ENCODE results near the gene RASAL3. TPM values are rescaled to one million over a fixed set of nuclear protein-coding genes. Genes with fewer than 3 reads are reported as not detected.
"Not testable (repeated sequence)": the region's sequence is repeated elsewhere in the genome, so short reads cannot be mapped to it uniquely, and the experiment has no call there.

The RASAL3 gene
- total RNA-seq, 2 experiments from 2014 or later: 174 to 179 TPM

GRCh38 chr19:15488489-15489226 lies 24.3 kb upstream of the RASAL3 start:
- DNase-seq: no peak
- Mint-ChIP-seq H3K27ac (no peak overlapping the region), H3K36me3 (ENCODE audit: low read depth) (peaks cover 6% of the 10 kb centered on the region), H3K4me3 (no peak overlapping the region), H3K4me1 (peaks cover 5% of the 10 kb centered on the region), H3K9me3 (peaks cover 7% of the 10 kb centered on the region), H3K27me3 (peaks cover 10% of the 10 kb centered on the region)
- ChIA-PET POLR2A (no interaction called here), CTCF (no interaction called here)

GRCh38 chr19:15487038-15487437 lies 22.7 kb upstream of the RASAL3 start:
- Mint-ChIP-seq H3K4me3 (no peak overlapping the region), H3K4me1 (peaks cover 12% of the 10 kb centered on the region), H3K27me3 (peaks cover 5% of the 10 kb centered on the region), H3K9me3 (peaks cover 7% of the 10 kb centered on the region), H3K27ac (no peak overlapping the region), H3K36me3 (ENCODE audit: low read depth) (peaks cover 6% of the 10 kb centered on the region)
- ChIA-PET CTCF (interaction anchor here (0.6 kb wide), 1 partner anchor 68 kb away, joined by 3 read pairs; no protein-coding TSS in a partner anchor), POLR2A (no interaction called here)
- DNase-seq: no peak

DNA sequence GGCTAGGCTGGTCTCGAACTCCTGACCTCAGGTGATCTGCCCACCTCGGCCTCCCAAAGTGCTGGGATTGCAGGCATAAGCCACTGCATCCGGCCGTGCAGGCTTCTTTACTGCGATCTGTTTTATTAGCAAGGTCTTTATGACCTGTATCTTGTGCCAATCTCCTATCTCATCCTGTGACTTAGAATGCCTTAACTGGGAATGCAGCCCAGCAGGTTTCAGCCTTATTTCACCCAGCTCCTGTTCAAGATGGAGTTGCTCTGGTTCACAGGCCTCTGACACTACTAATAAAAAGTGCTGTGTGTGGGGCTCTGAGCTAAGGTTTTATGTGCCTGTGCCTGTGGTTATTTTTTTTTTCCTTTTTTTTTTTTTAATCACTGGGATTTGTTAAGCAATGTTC lies 21.4 kb upstream of the RASAL3 start:
- H3K4me3 Mint-ChIP-seq; H3K36me3 Mint-ChIP-seq (ENCODE audit: low read depth); H3K27ac Mint-ChIP-seq; DNase-seq; CTCF ChIA-PET; H3K9me3 Mint-ChIP-seq; H3K27me3 Mint-ChIP-seq: not testable (repeated sequence)
- POLR2A ChIA-PET: interaction anchor here (1.0 kb wide), 1 partner anchor 52 kb away, joined by 3 read pairs; no protein-coding TSS in a partner anchor
- peaks cover 13% of the 10 kb centered on the region for H3K4me1 Mint-ChIP-seq

GRCh38 chr19:15480996-15481395 lies 16.7 kb upstream of the RASAL3 start:
- ChIA-PET POLR2A (interaction anchor here (0.5 to 3.3 kb wide), 4 partner anchors 14 to 70 kb away, joined by 3 to 14 read pairs (median 3); no protein-coding TSS in a partner anchor), CTCF (interaction anchor here (1.1 kb wide), 1 partner anchor 96 kb away, joined by 3 read pairs; no protein-coding TSS in a partner anchor)
- not testable (repeated sequence) for H3K36me3 Mint-ChIP-seq (ENCODE audit: low read depth); H3K9me3 Mint-ChIP-seq; H3K27ac Mint-ChIP-seq; DNase-seq; H3K4me3 Mint-ChIP-seq; H3K27me3 Mint-ChIP-seq
- peaks cover 35% of the 10 kb centered on the region for H3K4me1 Mint-ChIP-seq

GRCh38 chr19:15479391-15480345 lies 15.3 kb upstream of the RASAL3 start, which contains the start of gene PGLYRP2:
Gene PGLYRP2 (minus strand): TSS chr19:15479501. CDS start chr19:15479371, 130 bp downstream.
- Mint-ChIP-seq H3K9me3 (no peaks in the 10 kb centered on the region), H3K36me3 (ENCODE audit: low read depth) (no peaks in the 10 kb centered on the region), H3K4me3 (no peak within 1 kb of the TSS), H3K27ac (no peak within 1 kb of the TSS), H3K27me3 (peaks cover 3% of the 10 kb centered on the region), H3K4me1 (peaks cover 35% of the 10 kb centered on the region)
- ChIA-PET POLR2A (interaction anchor here (0.9 to 3.3 kb wide), 3 partner anchors 13 to 16 kb away, joined by 3 to 14 read pairs (median 5); no protein-coding TSS in a partner anchor), CTCF (interaction anchor here (1.8 kb wide), 1 partner anchor 60 kb away, joined by 6 read pairs; no protein-coding TSS in a partner anchor)
- DNase-seq: no peak

- H3K27ac Mint-ChIP-seq: no peak overlapping the region
- no peak overlapping the region for H3K4me3 Mint-ChIP-seq
- H3K9me3 Mint-ChIP-seq: no peaks in the 10 kb centered on the region
- peaks cover 33% of the 10 kb centered on the region for H3K4me1 Mint-ChIP-seq
- no peaks in the 10 kb centered on the region for H3K27me3 Mint-ChIP-seq
- H3K36me3 Mint-ChIP-seq (ENCODE audit: low read depth): no peaks in the 10 kb centered on the region
- POLR2A ChIA-PET: no interaction called here
- no peak for DNase-seq
- CTCF ChIA-PET: no interaction called here
These were observed 12.0 kb upstream of the RASAL3 start for GRCh38 chr19:15476325-15476724.

DNA sequence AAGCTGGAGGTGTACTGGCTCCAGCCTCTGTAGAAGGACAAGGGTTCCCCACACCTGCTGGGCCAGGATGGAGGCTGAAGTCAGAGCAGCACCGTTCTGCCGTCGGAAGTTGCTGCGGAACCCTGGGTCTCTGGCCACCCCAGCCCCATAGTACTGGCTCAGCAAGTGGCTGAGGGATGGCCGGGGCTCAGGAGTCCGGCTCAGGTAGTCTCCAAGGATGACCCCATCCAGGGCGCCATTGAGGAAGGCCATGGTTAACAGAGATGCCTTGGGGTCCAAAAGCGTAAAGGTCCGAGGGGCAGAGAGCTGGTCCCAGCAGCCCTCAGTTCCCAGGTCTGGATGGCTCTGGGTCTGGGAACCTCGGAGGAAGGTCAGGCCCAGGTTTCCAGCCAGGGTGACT lies 11.3 kb upstream of the RASAL3 start:
- Mint-ChIP-seq H3K9me3 (no peaks in the 10 kb centered on the region), H3K27me3 (no peaks in the 10 kb centered on the region), H3K4me1 (peaks cover 33% of the 10 kb centered on the region), H3K27ac (no peak overlapping the region), H3K4me3 (no peak overlapping the region), H3K36me3 (ENCODE audit: low read depth) (no peaks in the 10 kb centered on the region)
- ChIA-PET CTCF (no interaction called here), POLR2A (no interaction called here)
- DNase-seq: no peak

DNA sequence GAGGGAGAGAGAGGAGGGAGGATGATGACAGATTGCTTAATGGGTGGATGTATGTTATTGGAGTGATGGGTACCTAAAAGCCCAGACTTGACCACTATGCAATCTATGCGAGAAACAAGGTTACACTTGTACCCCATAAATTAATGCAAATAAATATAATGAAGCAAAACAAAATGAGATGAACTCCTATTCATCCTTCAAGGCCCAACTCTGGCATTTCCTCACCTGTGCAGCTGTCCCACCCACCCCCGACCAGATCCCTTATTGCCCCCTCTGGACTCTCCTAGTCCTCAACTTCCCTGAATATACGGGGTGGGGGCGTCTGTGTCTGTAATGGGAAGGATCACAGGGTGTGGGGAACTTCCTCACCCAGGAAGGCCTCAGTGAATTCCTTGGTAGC lies 10.8 kb upstream of the RASAL3 start:
- DNase-seq: no peak
- peaks cover 33% of the 10 kb centered on the region for H3K4me1 Mint-ChIP-seq
- no peaks in the 10 kb centered on the region for H3K27me3 Mint-ChIP-seq
- CTCF ChIA-PET: no interaction called here
- H3K4me3 Mint-ChIP-seq: no peak overlapping the region
- POLR2A ChIA-PET: no interaction called here
- H3K27ac Mint-ChIP-seq: no peak overlapping the region
- no peaks in the 10 kb centered on the region for H3K9me3 Mint-ChIP-seq
- H3K36me3 Mint-ChIP-seq (ENCODE audit: low read depth): no peaks in the 10 kb centered on the region

GRCh38 chr19:15473821-15474220 lies 9.5 kb upstream of the RASAL3 start:
- CTCF ChIA-PET: interaction anchor here (0.8 to 1.6 kb wide), 2 partner anchors 11 to 82 kb away, joined by 3 to 5 read pairs; no protein-coding TSS in a partner anchor
- POLR2A ChIA-PET: interaction anchor here (0.9 to 2.4 kb wide), 2 partner anchors 11 to 41 kb away, joined by 3 to 12 read pairs; no protein-coding TSS in a partner anchor
- DNase-seq; H3K27ac Mint-ChIP-seq; H3K9me3 Mint-ChIP-seq; H3K4me3 Mint-ChIP-seq; H3K27me3 Mint-ChIP-seq; H3K36me3 Mint-ChIP-seq (ENCODE audit: low read depth): not testable (repeated sequence)
- H3K4me1 Mint-ChIP-seq: peaks cover 42% of the 10 kb centered on the region

GRCh38 chr19:15471639-15472101 lies 7.3 kb upstream of the RASAL3 start:
- peaks cover 52% of the 10 kb centered on the region for H3K4me1 Mint-ChIP-seq
- ChIA-PET POLR2A (no interaction called here), CTCF (no interaction called here)
- peaks cover 20% of the 10 kb centered on the region for H3K36me3 Mint-ChIP-seq (ENCODE audit: low read depth)
- no peak overlapping the region for H3K27ac Mint-ChIP-seq
- peaks cover 8% of the 10 kb centered on the region for H3K27me3 Mint-ChIP-seq
- H3K4me3 Mint-ChIP-seq: no peak overlapping the region
- no peak for DNase-seq
- H3K9me3 Mint-ChIP-seq: no peaks in the 10 kb centered on the region

GRCh38 chr19:15469513-15470297 lies 5.4 kb upstream of the RASAL3 start:
- peaks cover 25% of the 10 kb centered on the region for H3K36me3 Mint-ChIP-seq (ENCODE audit: low read depth)
- H3K27me3 Mint-ChIP-seq: peaks cover 8% of the 10 kb centered on the region
- DNase-seq: no peak
- peaks cover 58% of the 10 kb centered on the region for H3K4me1 Mint-ChIP-seq
- ChIA-PET CTCF (interaction anchor here (0.8 kb wide), 1 partner anchor 86 kb away, joined by 3 read pairs; no protein-coding TSS in a partner anchor), POLR2A (interaction anchor here (1.0 to 9.5 kb wide), 3 partner anchors 17 to 51 kb away, joined by 3 to 124 read pairs (median 92); partner anchors contain the start of genes AKAP8L and WIZ)
- H3K27ac Mint-ChIP-seq: no peak overlapping the region
- H3K4me3 Mint-ChIP-seq: peak overlapping the region; percentile 45
- no peaks in the 10 kb centered on the region for H3K9me3 Mint-ChIP-seq
